HG02938 (cell line): ENCODE data around the gene SUPT3H.

Source experiments
- ATAC-seq: cut with Tn5 transposase; IDR thresholded peaks from one replicate; pipeline ENCODE4 v1.9.1; 2021; ENCODE audit warnings: mild to moderate bottlenecking, moderate library complexity; ENCODE audit not compliant: unreplicated experiment

Gene SUPT3H

GRCh38 chr6:45265246-45265645 lies 112.5 kb downstream of the SUPT3H start:
- ATAC-seq: no peak

- ATAC-seq: no peak
Measured at GRCh38 chr6:45260696-45261095, 117.0 kb downstream of the SUPT3H start.

DNA sequence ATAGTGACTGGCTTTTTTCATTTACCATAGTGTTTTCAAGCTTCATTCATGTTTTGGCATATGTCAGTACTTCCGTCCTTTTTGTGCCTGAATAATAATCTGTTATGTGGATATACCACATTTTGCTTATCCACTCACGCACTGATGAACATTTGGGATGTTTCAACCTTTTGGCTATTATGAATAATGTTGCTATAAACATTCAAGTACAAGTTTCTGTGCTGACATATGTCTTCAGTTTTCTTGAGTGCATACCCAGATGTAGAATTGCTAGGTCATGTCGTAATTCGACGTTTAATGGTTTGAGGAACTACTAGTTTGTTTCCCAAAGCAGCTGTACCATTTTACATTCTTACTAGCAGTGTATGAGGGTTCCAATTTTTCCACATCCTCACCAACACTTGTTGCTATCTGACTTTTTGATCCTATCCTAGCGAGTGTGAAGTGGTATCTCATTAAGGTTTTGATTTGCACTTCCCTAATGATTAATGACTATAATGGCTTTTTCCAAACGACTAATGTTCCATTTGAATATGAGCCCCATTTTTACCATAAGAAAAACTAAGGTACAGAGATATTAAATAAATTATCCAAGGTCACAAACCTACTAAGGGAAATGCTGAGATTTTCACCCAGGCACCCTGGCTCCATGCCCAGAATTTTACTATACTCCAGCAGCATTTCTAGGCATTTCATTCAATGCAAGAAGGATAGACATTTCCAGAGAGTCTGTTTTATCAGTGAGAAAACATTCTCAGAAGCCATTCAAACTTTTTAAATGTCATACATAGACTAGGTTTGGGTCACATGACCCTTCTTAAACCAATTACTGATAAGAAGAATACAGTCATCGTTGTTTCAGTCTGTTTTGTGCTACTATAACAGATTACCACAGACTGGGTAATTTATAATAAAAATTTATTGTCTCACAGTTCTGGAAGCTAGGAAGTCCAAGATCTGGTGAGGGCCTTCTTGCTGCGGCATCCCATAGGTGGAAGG lies 120.7 kb downstream of the SUPT3H start:
- ATAC-seq: no peak

GRCh38 chr6:45255434-45255833 lies 122.3 kb downstream of the SUPT3H start:
- ATAC-seq: no peak

- ATAC-seq: no peak
Measured at GRCh38 chr6:45254253-45254652, 123.5 kb downstream of the SUPT3H start.

- ATAC-seq: no peak
Measured at GRCh38 chr6:45253453-45253852, 124.3 kb downstream of the SUPT3H start.

GRCh38 chr6:45231660-45232059 lies 146.1 kb downstream of the SUPT3H start:
- ATAC-seq: no peak

GRCh38 chr6:45229416-45229815 lies 148.3 kb downstream of the SUPT3H start:
- no peak for ATAC-seq

- ATAC-seq: no peak
Measured at GRCh38 chr6:45226081-45226480, 151.7 kb downstream of the SUPT3H start.

GRCh38 chr6:45222380-45222779 lies 155.4 kb downstream of the SUPT3H start:
- ATAC-seq: no peak

DNA sequence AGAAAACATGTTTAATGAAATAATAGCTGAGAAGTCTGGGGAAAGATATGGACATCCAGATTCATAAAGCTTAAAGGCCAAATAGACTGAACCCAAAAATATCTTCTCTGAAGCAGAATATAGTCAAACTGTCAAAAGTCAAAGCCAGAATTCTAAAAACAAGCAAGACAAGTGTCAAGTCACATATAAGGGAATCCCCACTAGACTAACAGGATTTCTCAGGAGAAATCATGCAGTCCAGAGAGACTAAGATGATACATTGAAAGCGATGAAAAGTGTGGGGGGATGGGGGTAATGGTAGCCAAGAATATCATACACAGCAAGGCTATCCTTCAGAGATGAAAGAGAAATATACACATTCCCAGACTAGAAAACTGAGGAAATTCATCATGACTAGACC lies 162.0 kb downstream of the SUPT3H start:
- no peak for ATAC-seq

DNA sequence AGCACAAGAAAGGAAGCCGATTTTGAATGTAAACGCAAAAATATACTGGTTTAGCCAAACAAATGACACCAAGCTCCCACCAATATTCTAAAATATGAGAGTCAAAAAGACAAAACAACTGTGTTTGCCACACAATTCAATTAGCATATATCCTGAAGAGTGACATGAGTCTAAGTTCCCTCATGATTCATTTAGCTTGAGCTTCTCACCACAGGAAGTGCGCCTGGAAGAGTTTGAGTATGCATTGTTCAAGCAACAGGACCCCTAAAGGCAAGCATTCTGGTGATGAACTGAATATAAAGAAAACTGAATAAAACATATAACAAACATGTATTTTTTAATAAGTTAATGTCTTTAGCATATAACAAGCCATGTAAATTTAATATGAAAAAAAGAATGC lies 164.8 kb downstream of the SUPT3H start:
- ATAC-seq: no peak

DNA sequence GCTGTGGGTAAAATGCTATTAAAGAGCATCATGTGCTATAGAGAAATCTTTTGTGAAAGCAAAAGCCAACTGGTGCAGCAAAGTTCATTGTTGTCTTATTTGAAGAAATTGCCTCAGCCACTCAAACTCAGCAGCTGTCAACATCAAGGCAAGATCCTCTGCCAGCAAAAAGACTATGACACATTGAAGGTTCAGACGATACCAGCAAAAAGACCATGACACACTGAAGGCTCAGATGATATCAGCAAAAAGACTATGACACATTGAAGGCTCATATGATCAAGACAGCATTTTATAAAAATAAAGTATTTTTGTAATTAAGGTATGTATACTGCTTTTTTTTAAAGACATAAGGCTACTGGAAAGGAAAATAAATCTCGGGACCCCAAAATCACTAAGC lies 168.0 kb downstream of the SUPT3H start:
- no peak for ATAC-seq

DNA sequence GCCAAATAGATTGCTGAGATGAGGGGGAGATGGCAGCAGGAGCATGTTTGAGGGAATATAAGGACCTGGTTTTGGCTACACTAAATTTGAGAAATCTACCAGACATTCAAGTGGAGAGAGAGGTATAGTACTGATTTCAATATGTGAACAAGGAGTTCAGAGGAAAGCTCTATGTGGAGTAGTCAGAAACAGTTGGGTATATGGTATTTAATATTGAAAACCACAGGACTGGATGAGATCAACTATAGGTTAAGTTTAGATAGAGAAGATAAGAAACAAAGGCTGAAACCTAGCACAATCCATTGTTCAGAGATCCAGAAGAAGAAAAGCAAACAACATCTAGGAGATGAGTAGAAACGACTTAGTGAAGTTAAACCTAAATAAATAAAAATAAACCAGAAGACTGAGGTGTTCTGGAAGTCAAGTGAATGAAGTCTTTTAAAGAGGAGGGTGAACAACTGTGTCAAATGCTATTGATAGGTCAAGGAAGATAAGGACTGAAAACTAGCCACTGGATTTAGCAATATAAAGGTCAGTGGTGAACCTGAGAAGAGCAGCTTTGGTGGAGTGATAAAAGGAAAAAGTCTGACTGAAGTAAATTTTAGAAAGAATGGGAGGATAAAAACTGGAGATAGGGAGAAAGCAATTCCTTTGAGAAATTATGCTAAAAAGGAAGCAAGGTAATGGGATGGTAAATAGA lies 170.8 kb downstream of the SUPT3H start:
- ATAC-seq: no peak

DNA sequence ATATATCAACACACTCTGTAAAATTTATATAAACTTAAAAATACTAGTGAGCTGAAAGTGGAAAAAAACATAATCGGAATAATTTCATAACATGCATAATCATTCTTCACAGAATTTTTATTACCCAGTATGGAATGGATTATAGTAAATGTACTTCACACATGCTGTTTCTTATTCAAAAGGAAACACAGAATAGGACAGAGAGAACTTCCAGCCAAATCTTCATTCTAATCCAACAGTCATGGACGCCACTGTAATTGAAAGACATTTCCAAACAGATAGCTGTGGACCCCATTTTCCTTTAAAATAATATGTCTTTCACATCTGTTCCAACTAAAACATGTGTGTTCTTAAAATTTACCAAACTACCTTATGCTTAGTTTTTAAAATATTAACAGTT lies 176.2 kb downstream of the SUPT3H start:
- no peak for ATAC-seq

DNA sequence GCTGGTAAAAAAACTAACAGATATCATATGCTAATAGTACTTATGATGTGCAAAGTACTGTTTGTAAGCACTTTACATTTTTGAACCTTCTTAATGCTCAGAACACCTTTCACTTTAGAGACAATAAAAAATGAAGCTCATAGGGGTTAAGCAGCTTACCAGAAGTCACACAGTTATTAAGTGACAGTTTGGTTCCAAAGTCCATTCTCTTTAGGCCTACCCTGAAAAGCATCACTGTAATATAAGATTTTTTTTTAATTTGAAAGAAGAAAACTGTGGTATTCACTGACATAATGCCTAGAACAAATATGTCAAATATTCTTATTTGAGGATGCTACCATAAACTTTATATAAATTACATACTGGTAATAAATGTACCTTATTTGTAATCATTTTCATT lies 177.2 kb downstream of the SUPT3H start:
- no peak for ATAC-seq

DNA sequence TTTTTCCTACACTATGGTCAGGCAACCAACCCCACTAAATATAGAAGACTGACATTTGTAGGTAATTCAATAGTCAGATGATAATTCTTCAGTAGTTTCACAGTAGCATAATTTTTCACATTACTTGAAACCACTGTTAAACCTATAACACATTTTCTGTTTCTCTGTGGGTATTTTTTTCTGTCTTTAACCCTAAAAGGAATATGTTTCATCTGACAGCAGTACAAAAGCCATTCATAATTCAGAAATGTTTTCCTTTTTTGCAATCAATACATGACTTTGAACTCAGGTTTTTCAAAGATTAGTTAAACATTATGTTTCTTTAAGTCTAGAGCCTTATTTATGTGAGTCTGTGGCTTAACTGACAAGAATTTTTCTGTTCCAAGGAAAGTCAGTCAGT lies 178.2 kb downstream of the SUPT3H start:
- no peak for ATAC-seq

DNA sequence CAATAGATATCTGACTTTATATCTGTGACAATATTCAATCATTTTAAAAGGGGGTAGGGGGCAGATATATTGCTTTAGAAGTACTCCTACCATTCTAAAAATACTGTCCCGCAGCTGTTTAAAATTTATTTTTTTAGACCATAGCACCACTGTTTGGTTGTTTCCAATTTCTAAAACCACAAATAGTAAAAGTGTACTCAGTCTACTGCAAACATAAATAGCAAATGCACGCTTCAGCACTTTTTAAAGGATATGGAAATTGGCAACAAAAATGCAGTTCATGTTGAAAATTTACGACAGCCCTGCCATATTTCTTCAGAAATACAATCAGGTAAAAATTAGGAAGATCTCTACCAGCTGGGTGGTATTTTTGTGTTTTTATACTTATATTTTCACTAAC lies 181.6 kb downstream of the SUPT3H start:
- ATAC-seq: no peak

- ATAC-seq: no peak
Measured at GRCh38 chr6:45195137-45195536, 182.6 kb downstream of the SUPT3H start.

DNA sequence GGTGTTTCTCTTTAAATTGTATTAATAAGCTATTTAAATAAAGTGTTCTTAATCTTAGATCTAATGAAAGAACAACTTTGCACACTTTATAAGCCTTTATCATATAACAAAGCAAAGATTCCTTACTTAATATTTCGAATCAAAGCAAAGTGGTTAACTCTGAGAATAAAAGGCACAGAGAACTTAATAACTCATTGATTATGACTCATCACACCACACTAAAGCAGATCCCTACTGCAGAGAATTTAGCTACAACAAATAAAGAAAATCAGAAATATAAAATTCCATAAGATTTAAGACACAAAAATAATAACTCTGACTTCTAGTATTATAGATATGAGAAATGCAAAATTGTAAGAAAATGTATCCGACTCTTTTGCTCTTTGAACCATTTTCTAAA lies 185.2 kb downstream of the SUPT3H start:
- no peak for ATAC-seq

- ATAC-seq: no peak
Measured at GRCh38 chr6:45191414-45191813, 186.3 kb downstream of the SUPT3H start.

DNA sequence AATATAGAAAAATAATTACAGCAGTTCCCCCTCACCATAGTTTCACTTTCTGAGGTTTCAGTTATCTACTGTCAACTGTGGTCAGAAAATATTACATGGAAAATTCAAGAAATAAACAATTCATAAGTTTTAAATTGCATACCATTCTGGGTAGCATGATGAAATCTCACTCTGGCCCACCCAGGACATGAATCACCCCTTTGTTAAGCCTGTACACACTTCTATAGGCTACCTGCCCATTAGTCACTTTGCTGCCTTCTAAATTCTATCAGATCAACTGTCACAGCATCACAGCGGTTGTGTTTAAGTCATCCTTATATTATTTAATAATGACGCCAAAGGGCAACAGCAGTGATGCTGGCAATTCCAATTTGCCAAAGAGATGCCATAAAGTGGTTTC lies 189.9 kb downstream of the SUPT3H start:
- no peak for ATAC-seq
